MCF 10A (cell line): Measurements from ENCODE around the gene BCL3. TPM values are rescaled to one million over a fixed set of nuclear protein-coding genes. Genes with fewer than 3 reads are reported as not detected.
A peak's percentile ranks its signal among the peaks of the same experiment; 100 is the strongest.

Experiments used
- BruUV-seq: library from RNA; stranded (reverse); fragments of 400-500 nt; replicated peaks from 2 replicates; lab custom pipeline; 2021; lab: Mats Ljungman, UMichigan
- CTCF ChIA-PET: fragments of 300-600 bp; sonication (Branson Sonifier 250); formaldehyde crosslinking; extraction: SDS; loops from one replicate; lab custom pipeline; 2021; ENCODE audit warnings: antibody characterized with exemption, inconsistent platforms; lab: Yijun Ruan, JAX
- POLR2A ChIA-PET: fragments of 300-600, 350-650 bp; sonication (Branson Sonifier 250); formaldehyde crosslinking; extraction: SDS; loops from one replicate; lab custom pipeline; 2020; ENCODE audit warnings: antibody characterized with exemption, inconsistent platforms; lab: Yijun Ruan, JAX
- DNase-seq: peaks from one replicate; pipeline ENCODE4 v3.0.0-alpha.2; 2018; ENCODE audit not compliant: unreplicated experiment
- H3K27ac Mint-ChIP-seq: one replicate; pipeline ENCODE4 v1.8.0; 2022; ENCODE audit warnings: mild to moderate bottlenecking, low read depth, mixed read lengths; ENCODE audit not compliant: unreplicated experiment
- H3K27me3 Mint-ChIP-seq: one replicate; pipeline ENCODE4 v1.8.0; 2022; ENCODE audit warnings: mixed read lengths; ENCODE audit not compliant: insufficient read depth, unreplicated experiment
- H3K36me3 Mint-ChIP-seq: one replicate; pipeline ENCODE4 v1.8.0; 2022; ENCODE audit warnings: mild to moderate bottlenecking, moderate library complexity, mixed read lengths; ENCODE audit not compliant: insufficient read depth, unreplicated experiment
- H3K4me1 Mint-ChIP-seq: one replicate; pipeline ENCODE4 v1.8.0; 2022; ENCODE audit warnings: mixed read lengths; ENCODE audit not compliant: insufficient read depth, unreplicated experiment
- H3K4me3 Mint-ChIP-seq: one replicate; pipeline ENCODE4 v1.8.0; 2022; ENCODE audit warnings: mild to moderate bottlenecking, moderate library complexity, mixed read lengths; ENCODE audit not compliant: unreplicated experiment
- H3K9me3 Mint-ChIP-seq: one replicate; pipeline ENCODE4 v1.8.0; 2022; ENCODE audit warnings: mixed read lengths; ENCODE audit not compliant: unreplicated experiment
- intact Hi-C: fragments of 100-400 bp; cut with micrococcal nuclease; formaldehyde crosslinking; loops from 2 replicates; pipeline ENCODE4 v1.14.1; 2022
- total RNA-seq: library from RNA; stranded (reverse); gene quantifications from 2 replicates; pipeline ENCODE4 v1.2.3, GENCODE V29; 2022
- TF ChIP-seq, protein P1 (sequence below): fragments of 200-600 bp; IDR thresholded peaks from one replicate; pipeline ENCODE4 v1.8.0; 2022; ENCODE audit warnings: antibody characterized with exemption, mild to moderate bottlenecking; ENCODE audit not compliant: unreplicated experiment

Gene BCL3
- total RNA-seq, 1 experiment from 2014 or later, result 24.4 TPM

DNA sequence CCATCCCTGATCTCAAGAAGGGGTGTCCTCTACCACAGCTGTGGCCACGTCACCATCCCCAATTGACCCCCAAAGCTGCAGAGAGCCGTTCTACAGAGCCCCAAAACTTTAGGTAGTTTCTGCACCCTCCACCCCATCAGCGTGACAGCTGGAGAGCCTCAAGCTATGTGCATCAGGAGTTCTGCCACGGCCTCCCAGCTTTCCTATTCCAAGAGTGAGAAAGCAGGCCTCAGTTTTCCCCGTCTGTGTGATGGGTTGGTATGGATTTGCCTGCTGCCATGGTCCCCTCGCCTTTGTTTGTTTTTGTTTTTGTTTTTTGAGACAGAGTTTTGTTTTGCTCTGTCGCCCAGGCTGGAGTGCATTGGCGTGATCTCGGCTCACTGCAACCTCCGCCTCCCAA, 1.5 kb downstream of the BCL3 start:
- intact Hi-C loops, result loop anchor here (10.0 kb wide), 1 partner anchor 985 kb away; no protein-coding TSS in a partner anchor
- Mint-ChIP-seq H3K36me3 (peaks cover 57% of the 10 kb centered on the region), H3K27ac (peak overlapping the region; percentile 87), H3K4me3 (peak overlapping the region; percentile 83), H3K9me3 (no peaks in the 10 kb centered on the region), H3K27me3 (no peaks in the 10 kb centered on the region), H3K4me1 (peaks cover 66% of the 10 kb centered on the region)
- TF ChIP-seq, protein P1, sequence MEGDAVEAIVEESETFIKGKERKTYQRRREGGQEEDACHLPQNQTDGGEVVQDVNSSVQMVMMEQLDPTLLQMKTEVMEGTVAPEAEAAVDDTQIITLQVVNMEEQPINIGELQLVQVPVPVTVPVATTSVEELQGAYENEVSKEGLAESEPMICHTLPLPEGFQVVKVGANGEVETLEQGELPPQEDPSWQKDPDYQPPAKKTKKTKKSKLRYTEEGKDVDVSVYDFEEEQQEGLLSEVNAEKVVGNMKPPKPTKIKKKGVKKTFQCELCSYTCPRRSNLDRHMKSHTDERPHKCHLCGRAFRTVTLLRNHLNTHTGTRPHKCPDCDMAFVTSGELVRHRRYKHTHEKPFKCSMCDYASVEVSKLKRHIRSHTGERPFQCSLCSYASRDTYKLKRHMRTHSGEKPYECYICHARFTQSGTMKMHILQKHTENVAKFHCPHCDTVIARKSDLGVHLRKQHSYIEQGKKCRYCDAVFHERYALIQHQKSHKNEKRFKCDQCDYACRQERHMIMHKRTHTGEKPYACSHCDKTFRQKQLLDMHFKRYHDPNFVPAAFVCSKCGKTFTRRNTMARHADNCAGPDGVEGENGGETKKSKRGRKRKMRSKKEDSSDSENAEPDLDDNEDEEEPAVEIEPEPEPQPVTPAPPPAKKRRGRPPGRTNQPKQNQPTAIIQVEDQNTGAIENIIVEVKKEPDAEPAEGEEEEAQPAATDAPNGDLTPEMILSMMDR, result no peak
- ChIA-PET CTCF (interaction anchor here (1.2 to 4.4 kb wide), 4 partner anchors 15 to 26 kb away, joined by 3 to 30 read pairs (median 5); no protein-coding TSS in a partner anchor), POLR2A (interaction anchor here (0.6 to 1.6 kb wide), 4 partner anchors 9 to 56 kb away, joined by 3 to 12 read pairs (median 6); no protein-coding TSS in a partner anchor)
- BruUV-seq, result no TSS peak
- no peak for DNase-seq

GRCh38 chr19:44752123-44752815, 3.8 kb downstream of the BCL3 start:
- ChIA-PET CTCF (interaction anchor here (0.6 to 4.4 kb wide), 6 partner anchors 9 to 95 kb away, joined by 3 to 30 read pairs (median 6); no protein-coding TSS in a partner anchor), POLR2A (interaction anchor here (0.9 to 2.2 kb wide), 4 partner anchors 10 to 28 kb away, joined by 4 to 28 read pairs (median 8); no protein-coding TSS in a partner anchor)
- no peak for DNase-seq
- Mint-ChIP-seq H3K4me3 (peak overlapping the region; percentile 83), H3K27me3 (no peaks in the 10 kb centered on the region), H3K9me3 (no peaks in the 10 kb centered on the region), H3K36me3 (peaks cover 77% of the 10 kb centered on the region), H3K4me1 (peaks cover 48% of the 10 kb centered on the region), H3K27ac (no peak overlapping the region)
- intact Hi-C loops, result loop anchor here (2.0 kb wide), 1 partner anchor 19 kb away; no protein-coding TSS in a partner anchor
- TF ChIP-seq, protein P1, result no peak
- BruUV-seq, result TSS peak; percentile 0

DNA sequence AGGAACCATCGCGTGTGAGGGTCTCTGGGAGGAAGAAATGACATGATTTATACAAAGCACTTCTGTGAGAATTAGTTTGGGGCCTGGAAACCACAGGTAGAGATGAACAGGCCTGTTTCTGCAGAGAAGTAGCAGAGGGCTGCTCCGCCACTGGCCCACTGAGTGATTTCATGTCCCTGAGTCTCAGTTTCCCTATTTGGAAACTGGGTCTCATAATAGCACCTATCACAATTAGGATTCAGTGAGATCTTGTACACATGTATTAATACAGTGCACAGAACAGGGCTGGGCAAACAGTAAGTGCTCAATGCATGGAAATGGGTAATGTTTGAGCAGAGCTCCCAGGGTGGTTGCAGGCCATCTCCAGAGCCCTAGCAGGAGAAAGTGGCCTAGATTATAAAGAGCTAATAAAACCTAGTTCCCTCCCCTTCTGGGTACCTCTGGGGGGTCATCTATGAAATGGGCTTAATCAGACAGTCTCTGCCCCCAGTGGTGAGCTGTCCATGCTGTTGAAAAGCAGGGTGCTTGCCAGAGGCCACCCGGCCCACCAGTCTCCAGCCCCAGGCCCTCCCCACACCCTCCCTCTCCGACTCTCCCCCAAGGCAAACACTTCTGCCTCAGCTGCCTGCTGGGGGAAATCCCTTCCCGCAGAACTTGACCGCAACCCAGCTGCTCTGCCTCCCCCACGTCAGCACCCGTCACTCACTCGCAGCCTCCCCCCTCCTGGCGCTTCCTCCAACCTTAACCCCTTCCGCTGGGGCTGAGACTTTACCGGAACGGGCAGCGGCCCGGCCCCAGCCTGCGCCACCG, 4.5 kb downstream of the BCL3 start:
- CTCF ChIA-PET, result interaction anchor here (0.6 to 4.4 kb wide), 5 partner anchors 10 to 94 kb away, joined by 3 to 30 read pairs (median 7); no protein-coding TSS in a partner anchor
- no TSS peak for BruUV-seq
- Mint-ChIP-seq H3K4me1 (peaks cover 40% of the 10 kb centered on the region), H3K9me3 (no peaks in the 10 kb centered on the region), H3K27ac (peak overlapping the region; percentile 9), H3K4me3 (peak overlapping the region; percentile 73), H3K27me3 (no peaks in the 10 kb centered on the region), H3K36me3 (peaks cover 85% of the 10 kb centered on the region)
- peak; percentile 98 for DNase-seq
- POLR2A ChIA-PET, result interaction anchor here (0.7 to 2.2 kb wide), 6 partner anchors 11 to 29 kb away, joined by 3 to 28 read pairs (median 6); no protein-coding TSS in a partner anchor
- TF ChIP-seq, protein P1, result no peak
- intact Hi-C loops, result loop anchor here (1.0 to 2.0 kb wide), 2 partner anchors 18 to 29 kb away; no protein-coding TSS in a partner anchor
